Testis (tissue), 2 donors: ENCODE measurements around the gene TFAP2C.

Experiments used
- CTCF ChIP-seq, 3 experiments: fragments of 450-650 bp in 2 of 3; fragments of 200-600 bp in 1 of 3; sonication (generic) in 1 of 3; IDR thresholded peaks; one replicate each; pipeline ENCODE4 v1.5.1; 2016 to 2019; ENCODE audit warnings: antibody characterized with exemption in 3 of 3, mild to moderate bottlenecking in 2 of 3, moderate library complexity in 1 of 3
- POLR2A ChIP-seq: fragments of 450-650 bp; IDR thresholded peaks from one replicate; pipeline ENCODE4 v1.6.1; 2017; ENCODE audit warnings: antibody characterized with exemption, mild to moderate bottlenecking, moderate library complexity

- TF ChIP-seq CTCF (IDR thresholded peaks at IDR 0.05): no peak
- TF ChIP-seq POLR2A: no peak
These were observed 58.0 kb downstream of the TFAP2C start for GRCh38 chr20:56687061-56687460.
